ENCODE results near the gene ZNF169.
"Not testable (repeated sequence)": the region's sequence is repeated elsewhere in the genome, so short reads cannot be mapped to it uniquely, and the experiment has no call there.

The ZNF169 gene

GRCh38 chr9:94348754-94349153, 89.7 kb downstream of the ZNF169 start:
- DNase-seq (ENCODE audit: low spot score) = not testable (repeated sequence)
